ENCODE data around the gene TBC1D2. TPM values are rescaled to one million over a fixed set of nuclear protein-coding genes. Genes with fewer than 3 reads are reported as not detected.

TBC1D2 gene, protein sequence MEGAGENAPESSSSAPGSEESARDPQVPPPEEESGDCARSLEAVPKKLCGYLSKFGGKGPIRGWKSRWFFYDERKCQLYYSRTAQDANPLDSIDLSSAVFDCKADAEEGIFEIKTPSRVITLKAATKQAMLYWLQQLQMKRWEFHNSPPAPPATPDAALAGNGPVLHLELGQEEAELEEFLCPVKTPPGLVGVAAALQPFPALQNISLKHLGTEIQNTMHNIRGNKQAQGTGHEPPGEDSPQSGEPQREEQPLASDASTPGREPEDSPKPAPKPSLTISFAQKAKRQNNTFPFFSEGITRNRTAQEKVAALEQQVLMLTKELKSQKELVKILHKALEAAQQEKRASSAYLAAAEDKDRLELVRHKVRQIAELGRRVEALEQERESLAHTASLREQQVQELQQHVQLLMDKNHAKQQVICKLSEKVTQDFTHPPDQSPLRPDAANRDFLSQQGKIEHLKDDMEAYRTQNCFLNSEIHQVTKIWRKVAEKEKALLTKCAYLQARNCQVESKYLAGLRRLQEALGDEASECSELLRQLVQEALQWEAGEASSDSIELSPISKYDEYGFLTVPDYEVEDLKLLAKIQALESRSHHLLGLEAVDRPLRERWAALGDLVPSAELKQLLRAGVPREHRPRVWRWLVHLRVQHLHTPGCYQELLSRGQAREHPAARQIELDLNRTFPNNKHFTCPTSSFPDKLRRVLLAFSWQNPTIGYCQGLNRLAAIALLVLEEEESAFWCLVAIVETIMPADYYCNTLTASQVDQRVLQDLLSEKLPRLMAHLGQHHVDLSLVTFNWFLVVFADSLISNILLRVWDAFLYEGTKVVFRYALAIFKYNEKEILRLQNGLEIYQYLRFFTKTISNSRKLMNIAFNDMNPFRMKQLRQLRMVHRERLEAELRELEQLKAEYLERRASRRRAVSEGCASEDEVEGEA
- 5.2 and 15.9 TPM in 2 replicates for total RNA-seq

DNA sequence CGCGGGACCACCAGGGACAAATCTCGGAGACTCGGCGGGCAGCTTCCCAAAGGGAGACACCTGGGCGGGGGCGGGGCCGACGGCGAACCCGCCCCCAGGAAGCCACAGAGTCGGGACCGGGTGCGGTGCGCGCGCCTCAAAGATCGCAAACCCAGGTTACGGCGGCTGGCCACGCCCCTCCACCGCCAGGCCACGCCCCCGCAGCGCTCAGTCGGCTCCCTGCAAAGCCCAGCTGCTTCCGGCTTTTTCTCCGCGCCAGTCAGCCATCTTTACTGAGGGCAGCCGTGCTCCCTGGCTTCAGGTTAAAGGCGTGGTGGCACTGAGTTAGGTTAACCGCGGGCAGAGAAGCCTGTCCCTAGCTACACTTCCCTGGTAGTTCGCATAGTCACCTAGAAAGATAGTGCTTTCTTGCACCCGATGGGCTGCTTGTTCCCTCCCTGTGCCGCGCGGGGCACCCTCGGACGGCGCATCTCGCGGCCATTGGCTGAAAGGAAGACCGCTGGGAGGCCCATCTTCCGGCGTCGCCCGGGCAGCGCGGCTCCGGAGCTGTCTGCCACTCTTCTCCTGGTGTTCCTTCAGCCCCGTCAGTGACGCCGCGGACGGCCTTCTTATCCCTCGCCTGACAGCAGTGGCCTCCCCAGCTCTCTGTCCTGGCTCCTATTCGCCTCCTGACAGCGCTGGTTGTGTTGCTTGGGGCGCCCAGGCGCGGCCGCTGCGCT lies at the start of gene TBC1D2:
TSS of gene TBC1D2 (minus strand) at position 72 of the 719 bp plus-strand sequence. CDS start 108 bp downstream, outside the sequence.

DNA sequence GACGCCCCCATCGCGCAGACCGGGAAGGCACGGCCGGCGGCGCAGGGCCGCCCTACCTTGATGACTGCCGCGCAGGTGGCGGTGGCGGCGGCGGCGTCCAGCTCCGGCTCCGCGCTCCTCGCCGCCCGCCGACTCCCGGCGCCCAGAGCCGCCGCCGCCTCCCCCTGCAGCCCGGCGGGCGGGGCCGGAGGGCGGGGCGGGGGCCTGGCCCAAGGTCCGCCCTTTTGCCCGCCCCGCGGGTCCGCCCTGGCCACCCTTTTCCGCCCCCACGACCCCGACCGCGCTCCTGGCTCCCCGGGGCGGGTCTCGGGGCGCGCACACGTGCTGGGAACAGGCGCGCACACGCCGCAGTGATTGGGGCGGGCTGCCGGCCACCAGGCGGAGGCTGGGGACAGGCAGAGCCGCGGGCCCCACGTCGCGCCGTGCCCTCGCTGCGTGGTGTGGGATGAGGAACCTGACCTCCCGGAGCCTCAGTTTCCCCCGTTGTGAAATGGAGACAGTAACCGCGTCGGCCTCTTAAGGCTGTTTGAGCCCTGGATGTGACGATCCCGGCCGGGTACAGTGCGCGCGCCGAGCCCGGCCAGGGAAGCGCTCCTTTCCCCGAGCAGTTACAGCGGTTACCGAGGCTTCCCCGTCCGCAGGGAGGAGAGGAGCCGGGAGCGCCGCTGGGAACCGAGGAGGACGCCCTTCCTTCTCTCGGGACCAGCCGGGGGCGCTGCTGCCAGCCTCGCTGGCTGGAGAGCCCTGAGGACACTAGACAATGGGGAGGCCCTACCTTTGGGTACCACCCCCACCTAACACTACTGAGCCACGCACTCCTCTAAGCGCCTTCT lies 62.7 kb downstream of the TBC1D2 start, which contains the start of gene CORO2A:
TSS of gene CORO2A (minus strand) at position 135 of the 833 bp plus-strand sequence. CDS start 34,977 bp downstream, outside the sequence.

Other genes with a start within 250 kb of the TBC1D2 start
- gene NANS, start 198.9 kb downstream of the TBC1D2 start, total RNA-seq: 63.3 and 112 TPM in 2 replicates
- gene TRIM14, start 136.4 kb downstream of the TBC1D2 start, total RNA-seq: 6.5 and 7.0 TPM in 2 replicates
- 0.15 and 0.33 TPM in 2 replicates for gene CORO2A, start 63.0 kb downstream of the TBC1D2 start, total RNA-seq

Data from smooth muscle cell of trachea (primary cell).